ENCODE data around the gene HBG1. TPM values are rescaled to one million over a fixed set of nuclear protein-coding genes. Genes with fewer than 3 reads are reported as not detected.
"Not testable (repeated sequence)": the region's sequence is repeated elsewhere in the genome, so short reads cannot be mapped to it uniquely, and the experiment has no call there.

The HBG1 gene
- total RNA-seq, 1 donor from 2014 or later: not detected

DNA sequence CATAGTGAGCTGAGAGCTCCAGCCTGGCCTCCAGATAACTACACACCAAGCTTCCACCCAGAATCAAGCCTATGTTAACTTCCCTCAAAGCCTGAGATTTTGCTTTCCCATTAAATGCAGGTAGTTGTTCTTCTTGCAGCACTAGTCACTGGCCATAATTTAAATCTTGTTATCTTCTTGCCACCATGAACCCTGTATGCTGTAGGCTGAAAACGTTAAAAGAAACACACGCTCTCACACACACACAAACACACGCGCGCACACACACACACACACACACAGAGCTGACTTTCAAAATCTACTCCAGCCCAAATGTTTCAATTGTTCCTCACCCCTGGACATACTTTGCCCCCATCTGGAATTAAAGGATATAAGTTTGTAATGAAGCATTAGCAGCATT is 3.8 kb upstream of the HBG1 start:
- H3K36me3 Mint-ChIP-seq (ENCODE audit: low read depth); DNase-seq; H3K4me3 Mint-ChIP-seq; H3K27me3 Mint-ChIP-seq; H3K27ac Mint-ChIP-seq; POLR2A ChIA-PET; H3K4me1 Mint-ChIP-seq; ATAC-seq (ENCODE audit: low read depth); H3K9me3 Mint-ChIP-seq; CTCF ChIA-PET; intact Hi-C loops (cut with micrococcal nuclease): not testable (repeated sequence)

DNA sequence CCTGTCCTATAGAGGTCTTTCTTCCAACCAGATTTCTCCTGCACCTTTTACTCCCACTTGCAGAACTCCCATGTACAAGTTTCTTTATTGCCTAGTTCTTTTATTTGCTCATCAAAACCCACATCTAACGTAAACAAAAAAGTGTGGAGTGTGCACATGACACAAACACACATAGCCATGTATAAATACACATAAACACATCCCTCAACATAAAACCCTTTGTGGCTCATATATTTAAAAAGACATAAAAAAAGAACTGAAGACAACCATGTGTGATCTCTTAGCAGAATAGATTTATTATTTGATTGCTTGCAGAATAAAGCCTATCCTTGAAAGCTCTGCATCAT is 3.2 kb upstream of the HBG1 start:
- Mint-ChIP-seq H3K27me3 (peaks cover 2% of the 10 kb centered on the region), H3K4me3 (no peak overlapping the region), H3K9me3 (no peaks in the 10 kb centered on the region), H3K36me3 (ENCODE audit: low read depth) (no peaks in the 10 kb centered on the region), H3K27ac (no peak overlapping the region), H3K4me1 (no peaks in the 10 kb centered on the region)
- POLR2A ChIA-PET: no interaction called here
- CTCF ChIA-PET: no interaction called here
- ATAC-seq (ENCODE audit: low read depth) (no peak), DNase-seq (no peak)
- TF ChIP-seq, protein P1, sequence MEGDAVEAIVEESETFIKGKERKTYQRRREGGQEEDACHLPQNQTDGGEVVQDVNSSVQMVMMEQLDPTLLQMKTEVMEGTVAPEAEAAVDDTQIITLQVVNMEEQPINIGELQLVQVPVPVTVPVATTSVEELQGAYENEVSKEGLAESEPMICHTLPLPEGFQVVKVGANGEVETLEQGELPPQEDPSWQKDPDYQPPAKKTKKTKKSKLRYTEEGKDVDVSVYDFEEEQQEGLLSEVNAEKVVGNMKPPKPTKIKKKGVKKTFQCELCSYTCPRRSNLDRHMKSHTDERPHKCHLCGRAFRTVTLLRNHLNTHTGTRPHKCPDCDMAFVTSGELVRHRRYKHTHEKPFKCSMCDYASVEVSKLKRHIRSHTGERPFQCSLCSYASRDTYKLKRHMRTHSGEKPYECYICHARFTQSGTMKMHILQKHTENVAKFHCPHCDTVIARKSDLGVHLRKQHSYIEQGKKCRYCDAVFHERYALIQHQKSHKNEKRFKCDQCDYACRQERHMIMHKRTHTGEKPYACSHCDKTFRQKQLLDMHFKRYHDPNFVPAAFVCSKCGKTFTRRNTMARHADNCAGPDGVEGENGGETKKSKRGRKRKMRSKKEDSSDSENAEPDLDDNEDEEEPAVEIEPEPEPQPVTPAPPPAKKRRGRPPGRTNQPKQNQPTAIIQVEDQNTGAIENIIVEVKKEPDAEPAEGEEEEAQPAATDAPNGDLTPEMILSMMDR (IDR thresholded peaks at IDR 0.05): no peak
- intact Hi-C loops (cut with micrococcal nuclease): no loop called here

DNA sequence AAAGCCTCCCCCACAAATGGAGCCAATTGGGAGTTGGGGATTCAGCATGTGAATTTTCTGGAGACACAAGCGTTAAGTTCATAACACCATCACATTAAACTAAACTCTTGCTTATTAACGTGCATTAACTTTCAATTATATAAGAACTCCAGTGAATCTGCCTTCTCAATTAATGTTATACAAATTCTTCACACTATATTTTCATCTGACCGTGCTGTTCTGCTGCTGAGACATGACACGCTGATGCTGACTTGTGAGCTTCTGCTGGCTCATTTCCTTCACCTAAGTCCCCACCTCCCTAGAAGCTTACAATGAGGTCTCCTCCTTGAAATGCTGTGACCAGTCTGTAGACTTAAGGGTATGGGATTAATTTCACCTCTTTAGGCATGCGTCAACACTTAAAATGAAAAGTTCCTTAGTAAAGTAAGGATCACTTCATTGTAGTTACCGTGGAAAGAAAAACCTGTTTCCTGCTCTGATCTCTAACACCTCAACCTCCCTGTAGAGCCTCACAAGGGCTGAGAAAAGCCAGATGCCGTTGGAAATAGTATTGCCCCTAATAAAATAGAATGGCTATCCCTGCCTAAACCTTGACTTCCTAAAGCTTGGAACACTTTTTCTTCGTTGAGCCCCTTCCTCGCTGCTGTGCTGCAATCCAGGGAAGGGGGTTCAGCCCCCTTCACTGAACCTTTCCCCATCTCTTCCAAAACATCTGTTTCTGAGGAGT is 2.7 kb upstream of the HBG1 start:
- Mint-ChIP-seq H3K4me1 (no peaks in the 10 kb centered on the region), H3K27me3 (peaks cover 2% of the 10 kb centered on the region)

DNA sequence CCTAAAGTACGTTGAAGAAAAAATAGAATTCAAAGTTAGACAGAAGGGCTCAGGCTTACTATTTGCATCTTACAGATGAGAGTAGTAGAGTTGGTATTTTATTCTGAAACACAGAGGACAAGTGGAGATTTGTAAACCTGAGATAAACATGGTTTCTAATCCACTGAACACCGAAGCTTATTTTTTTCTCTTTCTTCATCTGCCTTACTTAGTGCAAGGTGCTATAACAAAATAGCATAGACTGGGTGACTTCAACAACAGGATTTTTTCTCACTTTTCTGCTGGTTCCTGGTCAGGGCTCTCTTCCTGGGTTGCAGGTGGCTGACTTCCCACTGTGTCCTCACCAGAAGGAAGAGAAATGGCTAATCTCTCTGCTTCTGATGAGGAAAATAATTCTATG is 2.1 kb upstream of the HBG1 start:
- Mint-ChIP-seq H3K36me3 (ENCODE audit: low read depth) (no peaks in the 10 kb centered on the region), H3K9me3 (no peaks in the 10 kb centered on the region), H3K4me1 (no peaks in the 10 kb centered on the region), H3K27me3 (peaks cover 2% of the 10 kb centered on the region), H3K4me3 (no peak overlapping the region), H3K27ac (no peak overlapping the region)
- CTCF ChIA-PET: no interaction called here
- intact Hi-C loops (cut with micrococcal nuclease): no loop called here
- TF ChIP-seq, protein P1 (IDR thresholded peaks at IDR 0.05): no peak
- ATAC-seq (ENCODE audit: low read depth): no peak
- POLR2A ChIA-PET: no interaction called here
- no peak for DNase-seq

More for the DNA sequence above, 2.7 kb upstream of the HBG1 start:
- POLR2A ChIA-PET: no interaction called here
- Mint-ChIP-seq H3K27ac (no peak overlapping the region), H3K9me3 (no peaks in the 10 kb centered on the region), H3K36me3 (ENCODE audit: low read depth) (no peaks in the 10 kb centered on the region), H3K4me3 (no peak overlapping the region)
- intact Hi-C loops (cut with micrococcal nuclease): no loop called here
- CTCF ChIA-PET: no interaction called here
- DNase-seq: no peak
- TF ChIP-seq, protein P1 (IDR thresholded peaks at IDR 0.05): no peak
- no peak for ATAC-seq (ENCODE audit: low read depth)

DNA sequence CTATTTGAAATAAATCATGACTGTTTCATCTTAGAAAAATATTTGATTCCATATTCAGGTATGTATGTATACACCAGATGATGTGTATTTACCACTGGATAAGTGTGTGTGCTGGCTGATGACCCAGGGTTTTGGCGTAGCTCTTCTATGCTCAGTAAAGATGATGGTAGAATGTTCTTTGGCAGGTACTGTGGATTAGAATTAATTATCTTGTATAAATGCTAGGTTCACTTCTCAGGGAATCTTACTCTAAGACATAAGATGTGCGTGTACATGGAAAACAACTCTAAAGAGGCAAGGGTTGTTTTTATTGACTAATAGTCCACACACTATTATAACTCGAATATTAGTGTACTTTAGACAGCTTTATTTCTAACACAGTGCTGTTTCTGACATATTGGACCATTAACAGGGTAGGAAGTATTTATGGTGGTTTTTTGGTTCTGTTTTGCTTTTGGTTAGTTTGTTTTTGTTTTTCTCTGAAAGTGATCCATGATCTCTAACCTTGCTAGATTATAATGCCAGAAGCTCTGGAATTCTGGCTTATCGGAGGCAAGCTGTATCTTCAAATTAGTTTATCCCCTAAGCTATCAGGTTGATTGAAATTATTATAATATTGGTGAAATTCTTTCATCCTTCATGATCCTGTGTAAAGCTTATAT is 1.0 kb upstream of the HBG1 start:
- intact Hi-C loops (cut with micrococcal nuclease): no loop called here
- H3K36me3 Mint-ChIP-seq (ENCODE audit: low read depth): no peaks in the 10 kb centered on the region
- peaks cover 2% of the 10 kb centered on the region for H3K27me3 Mint-ChIP-seq
- H3K4me3 Mint-ChIP-seq: no peak overlapping the region
- TF ChIP-seq, protein P1 (IDR thresholded peaks at IDR 0.05): no peak
- H3K9me3 Mint-ChIP-seq: no peaks in the 10 kb centered on the region
- no peaks in the 10 kb centered on the region for H3K4me1 Mint-ChIP-seq
- ChIA-PET CTCF (no interaction called here), POLR2A (no interaction called here)
- no peak for ATAC-seq (ENCODE audit: low read depth)
- H3K27ac Mint-ChIP-seq: no peak overlapping the region
- DNase-seq: no peak

DNA sequence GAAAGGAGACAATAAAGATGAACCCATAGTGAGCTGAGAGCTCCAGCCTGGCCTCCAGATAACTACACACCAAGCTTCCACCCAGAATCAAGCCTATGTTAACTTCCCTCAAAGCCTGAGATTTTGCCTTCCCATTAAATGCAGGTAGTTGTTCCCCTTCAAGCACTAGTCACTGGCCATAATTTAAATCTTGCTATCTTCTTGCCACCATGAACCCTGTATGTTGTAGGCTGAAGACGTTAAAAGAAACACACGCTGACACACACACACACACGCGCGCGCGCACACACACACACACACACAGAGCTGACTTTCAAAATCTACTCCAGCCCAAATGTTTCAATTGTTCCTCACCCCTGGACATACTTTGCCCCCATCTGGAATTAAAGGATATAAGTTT is 1.2 kb downstream of the HBG1 start:
- DNase-seq; CTCF ChIA-PET; H3K36me3 Mint-ChIP-seq (ENCODE audit: low read depth); intact Hi-C loops (cut with micrococcal nuclease); ATAC-seq (ENCODE audit: low read depth); H3K9me3 Mint-ChIP-seq; H3K4me3 Mint-ChIP-seq; H3K27ac Mint-ChIP-seq; H3K27me3 Mint-ChIP-seq; POLR2A ChIA-PET; H3K4me1 Mint-ChIP-seq: not testable (repeated sequence)
